ENCODE data around the gene PHTF2. TPM values are rescaled to one million over a fixed set of nuclear protein-coding genes. Genes with fewer than 3 reads are reported as not detected.
A peak's percentile ranks its signal among the peaks of the same experiment; 100 is the strongest.

PHTF2 gene
- total RNA-seq, 1 experiment from 2014 or later, result 36.9 TPM

GRCh38 chr7:77837275-77837674 lies 38.7 kb downstream of the PHTF2 start:
- intact Hi-C loops (cut with micrococcal nuclease; ENCODE audit: unreplicated experiment), result loop anchor here (5.0 kb wide), 1 partner anchor 40 kb away; the partner anchor contains the start of genes PHTF2 and TMEM60
- H3K4me3 ChIP-seq (ENCODE audit: low read depth, low read length), result no peak overlapping the region
- no TSS peak for BruUV-seq (replicated peaks)
- DNase-seq, result no peak
- peaks cover 33% of the 10 kb centered on the region for H3K4me1 ChIP-seq
- no peaks in the 10 kb centered on the region for H3K27me3 ChIP-seq (replicated peaks; ENCODE audit: control insufficient read depth, insufficient read depth, low read length)
- H3K27ac Mint-ChIP-seq (ENCODE audit: unreplicated experiment), result no peak overlapping the region
- TF ChIP-seq CTCF (IDR thresholded peaks at IDR 0.05; ENCODE audit: insufficient read depth in 1 of 2, low read depth in 1 of 2, low read length in 1 of 2, severe bottlenecking in 1 of 2, unreplicated experiment in 1 of 2), result no peak
- peaks cover 25% of the 10 kb centered on the region for H3K4me1 Mint-ChIP-seq (ENCODE audit: low read depth, unreplicated experiment)
- no peaks in the 10 kb centered on the region for H3K36me3 ChIP-seq (ENCODE audit: control insufficient read depth, insufficient read depth, low read length)
- POLR2A ChIA-PET, result no interaction called here
- CTCF ChIA-PET, result no interaction called here
- no peak overlapping the region for H3K4me3 Mint-ChIP-seq (ENCODE audit: unreplicated experiment)
- H3K9me3 Mint-ChIP-seq (ENCODE audit: unreplicated experiment), result no peaks in the 10 kb centered on the region
- H3K27me3 Mint-ChIP-seq (ENCODE audit: insufficient read depth, unreplicated experiment), result no peaks in the 10 kb centered on the region
- peaks cover 19% of the 10 kb centered on the region for H3K36me3 Mint-ChIP-seq (ENCODE audit: insufficient read depth, unreplicated experiment)
- H3K9me3 ChIP-seq, result no peaks in the 10 kb centered on the region

GRCh38 chr7:77837966-77838365 lies 39.4 kb downstream of the PHTF2 start:
- Mint-ChIP-seq H3K27ac (ENCODE audit: unreplicated experiment) (peak overlapping the region; percentile 57), H3K27me3 (ENCODE audit: insufficient read depth, unreplicated experiment) (no peaks in the 10 kb centered on the region), H3K9me3 (ENCODE audit: unreplicated experiment) (no peaks in the 10 kb centered on the region), H3K36me3 (ENCODE audit: insufficient read depth, unreplicated experiment) (peaks cover 19% of the 10 kb centered on the region), H3K4me1 (ENCODE audit: low read depth, unreplicated experiment) (peaks cover 23% of the 10 kb centered on the region), H3K4me3 (ENCODE audit: unreplicated experiment) (no peak overlapping the region)
- H3K27me3 ChIP-seq (replicated peaks; ENCODE audit: control insufficient read depth, insufficient read depth, low read length), result no peaks in the 10 kb centered on the region
- DNase-seq, result no peak
- H3K4me3 ChIP-seq (ENCODE audit: low read depth, low read length), result no peak overlapping the region
- H3K9me3 ChIP-seq, result no peaks in the 10 kb centered on the region
- TF ChIP-seq CTCF (IDR thresholded peaks at IDR 0.05; ENCODE audit: insufficient read depth in 1 of 2, low read depth in 1 of 2, low read length in 1 of 2, severe bottlenecking in 1 of 2, unreplicated experiment in 1 of 2), result no peak
- CTCF ChIA-PET, result no interaction called here
- no peaks in the 10 kb centered on the region for H3K36me3 ChIP-seq (ENCODE audit: control insufficient read depth, insufficient read depth, low read length)
- BruUV-seq (replicated peaks), result no TSS peak
- H3K4me1 ChIP-seq, result peaks cover 32% of the 10 kb centered on the region
- intact Hi-C loops (cut with micrococcal nuclease; ENCODE audit: unreplicated experiment), result loop anchor here (5.0 kb wide), 1 partner anchor 41 kb away; the partner anchor contains the start of genes PHTF2 and TMEM60
- POLR2A ChIA-PET, result no interaction called here

GRCh38 chr7:77838929-77839491 lies 40.4 kb downstream of the PHTF2 start:
- peaks cover 19% of the 10 kb centered on the region for H3K36me3 Mint-ChIP-seq (ENCODE audit: insufficient read depth, unreplicated experiment)
- ChIA-PET POLR2A (no interaction called here), CTCF (no interaction called here)
- peaks cover 24% of the 10 kb centered on the region for H3K4me1 Mint-ChIP-seq (ENCODE audit: low read depth, unreplicated experiment)
- H3K4me3 ChIP-seq (ENCODE audit: low read depth, low read length), result no peak overlapping the region
- no peaks in the 10 kb centered on the region for H3K27me3 ChIP-seq (replicated peaks; ENCODE audit: control insufficient read depth, insufficient read depth, low read length)
- BruUV-seq (replicated peaks), result no TSS peak
- no peak for DNase-seq
- H3K4me3 Mint-ChIP-seq (ENCODE audit: unreplicated experiment), result no peak overlapping the region
- H3K27me3 Mint-ChIP-seq (ENCODE audit: insufficient read depth, unreplicated experiment), result no peaks in the 10 kb centered on the region
- H3K9me3 ChIP-seq, result no peaks in the 10 kb centered on the region
- H3K36me3 ChIP-seq (ENCODE audit: control insufficient read depth, insufficient read depth, low read length), result no peaks in the 10 kb centered on the region
- H3K27ac Mint-ChIP-seq (ENCODE audit: unreplicated experiment), result no peak overlapping the region
- no peaks in the 10 kb centered on the region for H3K9me3 Mint-ChIP-seq (ENCODE audit: unreplicated experiment)
- intact Hi-C loops (cut with micrococcal nuclease; ENCODE audit: unreplicated experiment), result loop anchor here (5.0 kb wide), 1 partner anchor 42 kb away; the partner anchor contains the start of genes PHTF2 and TMEM60
- peaks cover 32% of the 10 kb centered on the region for H3K4me1 ChIP-seq
- TF ChIP-seq CTCF (IDR thresholded peaks at IDR 0.05; ENCODE audit: insufficient read depth in 1 of 2, low read depth in 1 of 2, low read length in 1 of 2, severe bottlenecking in 1 of 2, unreplicated experiment in 1 of 2), result no peak

Measured in Caco-2 (cell line).